COR-L47 (cell line): Measurements from ENCODE around the gene CD82.
"Not testable (repeated sequence)": the region's sequence is repeated elsewhere in the genome, so short reads cannot be mapped to it uniquely, and the experiment has no call there.

ENCODE experiments used
- DNase-seq: peaks from one replicate; lab custom pipeline; 2025; lab: John Stamatoyannopoulos, UW

CD82 gene

DNA sequence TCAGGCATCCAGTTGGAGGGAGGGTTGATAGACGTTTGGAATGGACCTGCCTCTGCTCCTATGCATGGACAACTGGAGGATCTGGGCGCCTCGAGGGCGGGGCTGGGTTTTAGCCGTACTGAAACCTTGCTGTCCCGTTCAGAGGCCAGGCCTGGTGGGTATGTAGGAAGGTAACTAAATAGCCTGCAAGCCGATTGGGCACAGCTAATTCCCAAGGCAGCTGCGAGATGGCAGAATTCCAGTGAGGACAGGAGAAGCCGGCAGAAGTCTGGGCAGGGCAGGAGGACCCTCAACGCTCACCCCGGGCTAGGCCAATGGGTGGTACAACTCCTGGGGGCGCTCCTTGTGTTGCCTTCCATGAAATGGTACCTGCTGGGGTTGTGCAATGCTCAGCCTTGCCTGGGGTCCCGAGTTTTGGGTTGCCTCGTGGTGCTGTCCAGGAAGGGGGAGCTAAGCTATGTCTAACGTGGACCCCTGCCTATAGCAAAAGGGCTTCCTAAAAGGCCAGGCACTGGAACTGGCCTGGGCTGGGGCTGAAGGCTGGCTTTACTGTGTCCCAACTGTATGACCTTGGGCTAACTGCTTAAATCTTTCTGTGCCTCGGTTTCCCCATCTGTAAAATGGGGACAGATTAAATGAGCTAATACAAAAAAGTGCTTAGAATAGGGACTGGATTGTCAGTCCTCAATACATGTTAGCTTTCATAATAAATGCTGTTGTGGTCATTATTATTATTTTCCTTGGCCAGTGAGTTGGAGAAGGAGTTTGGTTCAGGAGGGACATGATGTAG lies 30.1 kb upstream of the CD82 start:
- DNase-seq, result no peak

DNA sequence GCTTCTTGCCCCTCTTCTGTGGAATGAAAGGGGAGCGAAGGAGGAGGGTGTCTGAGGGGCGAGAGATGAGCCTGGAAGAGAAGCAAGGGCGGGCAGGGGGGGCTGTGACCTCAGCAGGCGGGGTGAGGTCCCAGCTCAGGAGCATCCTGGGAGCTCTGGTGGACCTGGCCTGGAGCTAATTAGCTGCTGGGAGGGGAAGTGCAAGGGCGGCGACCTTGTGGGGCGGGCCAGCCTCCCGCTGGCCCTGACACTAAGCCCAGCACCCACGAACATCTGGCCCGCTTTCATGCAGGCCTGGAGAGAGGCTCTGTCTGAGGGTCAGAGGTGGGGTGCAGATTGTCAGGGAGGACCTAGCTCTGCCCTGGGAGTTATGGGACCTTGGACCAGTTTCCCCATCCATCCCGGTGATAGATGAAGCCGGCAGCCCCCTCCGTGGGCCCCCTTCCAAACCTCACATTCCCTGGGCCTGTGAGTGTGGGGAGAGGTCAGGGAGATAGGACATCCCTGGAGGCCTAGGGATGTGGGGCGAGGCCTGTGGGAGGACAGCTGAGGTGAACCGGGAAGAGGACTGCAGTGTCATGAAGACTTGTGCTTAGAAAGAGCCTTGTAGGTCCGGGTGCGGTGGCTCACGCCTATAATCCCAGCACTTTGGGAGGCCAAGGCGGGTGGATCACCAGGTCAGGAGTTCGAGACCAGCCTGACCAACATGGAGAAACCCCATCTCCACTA lies 28.5 kb upstream of the CD82 start:
- no peak for DNase-seq

DNA sequence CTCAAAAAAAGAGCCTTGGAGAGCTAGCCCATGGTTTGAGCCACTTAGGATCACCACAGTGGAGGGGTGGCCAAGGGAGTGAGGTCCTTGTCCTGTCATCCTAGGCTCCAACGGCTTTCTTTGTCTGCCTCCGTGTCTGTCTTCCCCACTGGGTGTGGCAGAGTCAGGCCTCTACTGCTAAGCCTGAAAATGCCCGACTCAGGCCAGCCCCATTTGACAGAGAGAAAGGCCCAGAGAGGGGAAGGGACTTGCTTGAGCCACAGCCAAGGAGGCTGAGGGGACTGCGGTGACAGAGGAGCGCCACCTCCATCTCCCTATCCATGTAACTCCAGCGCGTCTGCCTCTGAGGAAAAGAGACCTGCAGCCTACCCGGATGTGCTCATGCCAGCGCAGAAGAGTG lies 27.8 kb upstream of the CD82 start:
- no peak for DNase-seq

DNA sequence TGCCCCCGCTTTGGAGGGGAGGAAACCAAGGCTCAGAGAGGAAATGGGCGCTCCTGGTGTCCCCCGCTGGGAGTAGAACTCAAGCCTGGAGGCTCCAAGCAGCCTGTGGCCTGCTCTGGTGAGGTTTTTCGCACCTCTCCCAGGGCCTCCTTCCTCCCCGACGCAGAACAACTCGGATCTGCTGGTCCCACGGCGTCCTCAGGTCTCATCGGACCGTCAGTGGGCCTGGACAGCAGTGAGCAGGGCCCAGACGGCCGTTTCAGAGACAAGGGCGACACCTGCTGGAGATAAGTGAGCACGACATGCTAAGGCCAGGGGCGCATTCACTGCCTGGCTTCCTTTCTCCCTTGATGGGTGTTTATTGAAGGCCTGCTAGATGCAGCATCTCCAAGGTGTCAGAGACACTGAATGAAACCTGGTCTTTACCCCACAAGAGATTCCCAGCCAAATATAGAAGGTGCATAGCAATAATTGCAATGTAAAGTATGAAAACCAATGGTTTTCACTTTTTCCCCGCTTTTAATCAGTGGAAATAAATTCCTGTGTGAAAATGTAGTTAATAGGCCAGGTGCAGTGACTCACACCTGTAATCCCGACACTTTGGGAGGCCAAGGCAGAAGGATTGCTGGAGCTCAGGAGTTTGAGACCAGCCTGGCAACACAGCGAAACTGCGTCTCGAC lies 26.9 kb upstream of the CD82 start:
- DNase-seq, result peak; percentile 57

DNA sequence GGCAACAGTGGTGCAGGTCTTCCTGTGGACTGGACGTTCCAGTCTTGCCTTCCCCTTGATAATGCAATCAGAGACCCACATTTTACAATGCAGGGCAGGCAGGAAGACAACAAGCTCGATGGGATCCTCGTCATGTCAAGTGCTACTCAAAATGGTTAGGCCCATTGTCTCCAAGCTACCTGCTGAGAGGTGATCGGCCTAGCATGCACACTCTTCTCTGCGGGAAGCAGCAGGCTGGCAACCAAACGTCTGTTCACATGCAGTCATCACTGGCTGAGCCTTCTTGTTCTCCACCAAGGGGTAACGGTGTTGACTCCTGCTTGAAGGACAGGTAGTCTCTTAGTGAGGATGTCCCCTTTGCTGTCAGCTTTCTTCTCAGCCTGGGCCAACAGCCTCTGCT lies 25.5 kb upstream of the CD82 start:
- DNase-seq, result peak; percentile 42

DNA sequence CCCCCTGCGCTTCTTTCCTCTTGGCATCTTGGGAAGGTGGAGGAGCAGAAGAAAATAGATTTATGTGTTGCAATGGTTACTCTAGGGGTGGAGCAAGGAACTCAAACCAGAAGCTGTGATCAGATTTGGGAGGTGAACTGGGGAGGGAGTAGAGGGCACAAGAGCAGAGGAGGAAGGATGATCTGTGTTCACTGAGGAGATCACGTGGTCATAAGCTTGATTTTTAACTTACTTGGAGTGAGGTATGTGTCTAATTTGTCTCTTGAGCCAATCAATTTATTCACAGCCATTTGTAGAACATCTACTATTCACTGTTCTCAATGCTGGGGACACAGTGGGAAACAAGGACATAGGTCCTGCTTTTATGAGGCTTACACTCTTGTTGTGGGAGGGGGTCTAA lies 24.8 kb upstream of the CD82 start:
- no peak for DNase-seq

DNA sequence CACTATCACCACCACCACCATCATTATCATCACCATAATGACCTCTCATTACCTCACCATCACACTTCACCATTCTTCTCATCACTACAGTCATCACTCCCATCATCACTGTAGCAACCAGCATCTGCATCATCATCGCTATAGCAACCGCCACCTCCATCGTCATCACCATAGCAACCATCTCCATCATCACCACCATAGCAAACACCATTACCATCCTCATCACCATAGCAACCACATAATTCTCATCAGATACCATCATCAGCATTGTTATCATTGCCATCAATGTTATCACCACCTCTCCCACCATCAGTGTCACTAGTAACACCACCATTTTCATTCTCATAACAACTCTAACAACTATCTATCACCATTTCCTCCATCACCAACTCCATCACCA lies 23.1 kb upstream of the CD82 start:
- peak; percentile 1 for DNase-seq

DNA sequence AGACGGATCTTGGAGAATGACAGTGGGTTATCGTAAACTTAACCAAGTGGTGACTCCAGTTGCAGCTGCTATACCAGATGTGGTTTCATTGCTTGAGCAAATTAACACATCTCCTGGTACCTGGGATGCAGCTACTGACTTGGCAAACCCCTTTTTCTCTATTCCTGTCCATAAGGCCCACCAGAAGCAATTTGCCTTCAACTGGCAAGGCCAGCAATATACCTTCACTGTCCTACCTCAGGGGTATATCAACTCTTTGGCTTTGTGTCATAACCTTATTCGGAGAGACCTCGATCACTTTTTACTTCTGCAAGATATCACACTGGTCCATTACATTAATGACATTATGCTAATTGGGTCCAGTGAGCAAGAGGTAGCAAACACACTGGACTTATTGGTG lies 18.5 kb upstream of the CD82 start:
- DNase-seq, result not testable (repeated sequence)

DNA sequence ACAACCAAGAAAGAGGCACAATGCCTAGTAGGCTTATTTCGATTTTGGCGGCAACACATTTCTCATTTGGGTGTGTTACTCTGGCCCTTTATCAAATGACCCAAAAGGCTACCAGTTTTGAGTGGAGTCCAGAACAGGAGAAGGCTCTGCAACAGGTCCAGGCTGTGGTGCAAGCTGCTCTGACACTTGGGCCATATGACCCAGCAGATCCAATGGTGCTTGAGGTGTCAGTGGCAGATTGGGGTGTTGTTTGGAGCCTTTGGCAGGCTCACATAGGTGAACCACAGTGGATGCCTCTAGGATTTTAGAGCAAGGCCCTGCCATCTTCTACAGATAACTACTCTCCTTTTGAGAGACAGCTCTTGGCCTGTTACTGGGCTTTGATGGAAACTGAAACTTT lies 17.9 kb upstream of the CD82 start:
- not testable (repeated sequence) for DNase-seq

DNA sequence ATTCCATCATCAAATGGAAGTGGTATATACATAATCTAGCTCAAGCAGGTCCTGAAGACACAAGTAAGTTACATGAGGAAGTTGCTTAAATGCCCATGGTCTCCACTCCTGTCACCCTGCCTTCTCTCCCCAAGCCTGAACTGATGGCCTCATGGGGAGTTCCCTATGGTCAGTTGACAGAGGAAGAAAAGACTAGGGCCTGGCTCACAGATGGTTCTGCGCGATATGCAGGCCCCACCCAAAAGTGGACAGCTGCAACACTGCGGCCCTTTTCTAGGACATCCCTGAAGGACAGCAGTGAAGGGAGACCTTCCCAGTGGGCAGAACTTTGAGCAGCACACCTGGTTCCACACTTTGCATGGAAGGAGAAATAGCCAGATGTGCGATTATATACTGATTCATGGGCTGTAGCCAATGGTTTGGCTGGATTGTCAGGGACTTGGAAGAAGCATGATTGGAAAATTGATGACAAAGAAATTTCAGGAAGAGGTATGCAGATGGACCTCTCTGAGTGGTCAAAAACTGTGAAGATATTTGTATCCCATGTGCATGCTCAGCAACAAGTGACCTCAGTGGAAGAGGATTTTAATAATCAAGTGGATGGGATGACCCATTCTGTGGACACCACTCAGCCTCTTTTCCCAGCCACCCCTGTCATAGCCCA lies 17.3 kb upstream of the CD82 start:
- DNase-seq, result no peak

DNA sequence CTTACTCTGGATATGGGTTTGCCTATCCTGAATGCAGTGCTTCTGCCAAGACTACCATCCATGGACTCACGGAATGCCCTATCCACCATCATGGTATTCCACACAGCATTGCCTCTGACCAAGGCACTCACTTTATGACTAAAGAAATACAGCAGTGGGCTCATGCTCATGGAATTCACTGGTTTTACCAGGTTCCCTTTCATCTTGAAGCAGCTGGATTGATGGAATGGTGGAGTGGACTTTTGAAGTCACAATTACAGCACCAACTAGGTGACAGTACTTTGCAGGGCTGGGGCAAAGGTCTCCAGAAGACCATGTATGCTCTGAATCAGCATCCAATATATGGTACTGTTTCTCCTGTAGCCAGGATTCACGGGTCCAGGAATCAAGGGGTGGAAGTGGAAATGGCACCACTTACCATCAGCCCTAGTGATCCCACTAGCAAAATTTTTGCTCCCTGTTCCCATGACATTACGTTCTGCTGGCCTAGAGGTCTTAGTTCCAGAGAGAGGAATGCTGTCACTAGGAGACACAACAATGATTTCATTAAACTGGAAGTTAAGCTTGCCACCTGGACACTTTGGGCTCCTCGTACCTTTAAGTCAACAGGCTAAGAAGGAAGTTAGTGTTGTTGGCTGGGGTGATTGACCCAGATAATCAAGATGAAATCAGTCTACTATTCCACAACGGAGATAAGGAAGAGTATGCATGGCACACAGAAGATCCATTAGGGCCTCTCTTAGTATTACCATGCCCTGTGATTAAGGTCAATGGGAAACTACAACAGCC lies 16.3 kb upstream of the CD82 start:
- not testable (repeated sequence) for DNase-seq

DNA sequence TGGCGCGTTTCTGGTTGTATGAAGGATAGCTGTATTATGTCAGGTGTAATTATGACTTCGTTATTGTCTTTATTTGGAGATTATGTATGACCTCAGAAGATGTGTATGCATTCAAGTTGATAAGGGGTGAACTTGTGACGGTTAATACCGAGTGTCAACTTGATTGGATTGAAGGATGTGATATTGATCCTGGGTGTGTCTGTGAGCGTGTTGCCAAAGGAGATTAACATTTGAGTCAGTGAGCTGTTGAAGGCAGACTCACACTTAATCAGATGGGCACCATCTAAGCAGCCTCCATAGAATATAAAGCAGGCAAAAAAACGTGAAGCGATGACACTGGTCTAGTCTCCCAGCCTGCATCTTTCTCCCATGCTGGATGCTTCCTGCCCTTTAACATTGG lies 15.3 kb upstream of the CD82 start:
- DNase-seq, result no peak

DNA sequence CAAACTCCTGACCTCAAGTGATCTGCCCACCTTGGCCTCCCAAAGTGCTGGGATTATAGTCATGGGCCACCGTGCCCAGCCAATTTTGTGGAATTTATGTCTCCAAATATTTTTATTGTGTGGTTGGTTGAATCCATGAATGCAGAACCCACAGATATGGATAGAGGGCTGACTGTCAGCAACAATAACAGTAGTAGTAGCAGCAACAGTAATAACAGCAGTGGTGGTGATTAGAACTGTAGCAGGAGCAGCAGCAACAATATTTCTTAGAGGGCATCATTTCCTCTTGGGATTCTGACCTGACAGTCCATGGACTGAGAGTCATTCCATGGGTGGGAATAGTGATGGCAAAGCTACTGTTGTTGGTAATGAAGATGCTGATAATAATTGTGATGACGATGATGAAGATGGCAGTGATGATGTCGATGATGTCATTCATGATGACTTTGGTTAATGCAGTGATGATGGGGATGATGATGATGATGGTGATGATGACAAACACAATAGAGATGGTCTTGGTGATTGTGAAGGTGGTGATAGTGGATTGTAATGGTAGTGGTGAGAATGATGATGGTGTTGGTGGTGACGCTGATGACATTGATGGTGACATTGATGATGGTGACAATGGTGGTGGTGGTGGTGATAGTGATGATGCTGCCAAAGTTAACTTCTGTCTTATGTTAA lies 13.9 kb upstream of the CD82 start:
- DNase-seq, result no peak

DNA sequence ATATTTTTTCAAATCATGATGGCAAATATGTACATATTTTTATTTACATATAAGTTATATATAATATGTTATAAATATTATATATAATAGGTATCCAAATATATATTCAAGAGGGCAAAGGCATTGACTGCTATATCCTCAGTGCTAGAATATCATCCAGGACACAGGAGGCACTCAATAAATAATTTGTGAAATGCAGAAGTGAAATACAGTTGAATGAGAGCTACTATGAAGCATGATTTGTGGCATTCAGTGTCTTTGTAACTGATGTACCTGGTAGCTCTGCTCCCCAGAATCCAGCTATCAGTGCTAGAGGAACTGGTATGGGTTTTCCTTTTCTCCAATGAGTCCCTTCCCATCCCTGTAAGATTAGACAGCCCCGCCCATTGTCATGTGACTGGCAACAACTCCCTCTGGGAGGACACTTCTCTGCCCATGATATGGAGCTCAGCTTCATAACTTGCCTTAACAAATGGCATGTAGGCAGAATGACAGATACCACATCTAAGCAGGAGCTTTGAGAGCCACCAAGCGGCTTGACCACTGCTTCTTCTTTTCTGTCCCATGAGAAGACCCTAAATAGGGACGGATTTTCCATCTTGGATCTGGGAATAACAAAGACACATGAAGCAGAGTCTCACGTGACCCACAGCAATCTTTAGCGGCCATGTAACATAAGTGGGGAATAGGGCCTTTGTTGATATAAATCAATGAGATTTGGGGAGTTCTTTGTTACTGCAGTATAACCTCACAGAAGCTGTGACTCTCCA lies 10.2 kb upstream of the CD82 start:
- DNase-seq, result no peak

DNA sequence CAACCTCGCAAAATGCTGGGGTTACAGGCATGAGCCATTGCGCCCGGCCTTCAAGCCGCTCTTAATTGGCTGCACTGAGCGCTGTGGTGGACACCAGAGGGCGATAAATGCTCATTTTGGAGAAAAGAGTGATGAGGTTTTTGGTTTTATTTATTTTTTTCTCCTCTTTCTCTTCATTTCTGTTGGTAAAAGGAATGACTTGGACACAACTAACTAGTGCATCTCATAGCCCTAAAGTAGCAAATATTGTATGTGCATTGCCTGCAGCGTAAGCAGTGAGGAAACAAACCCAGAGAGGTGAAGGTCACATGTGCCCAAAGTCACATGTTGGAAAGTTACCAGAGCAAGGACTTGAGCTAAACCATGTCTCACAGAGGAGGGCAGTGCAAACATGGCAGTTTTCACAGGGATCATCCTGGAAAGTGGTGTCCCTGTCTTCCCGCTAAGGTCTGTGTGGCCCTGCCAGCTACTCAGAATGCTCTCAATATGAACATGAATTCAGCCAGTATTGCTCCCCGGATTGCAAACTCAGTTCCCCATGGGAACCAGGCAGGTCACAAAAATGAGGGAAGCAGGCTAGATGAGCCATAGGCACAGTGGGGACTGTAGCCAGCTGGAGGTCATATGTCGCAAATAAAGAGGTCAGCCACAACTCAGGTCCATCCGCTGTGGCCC lies 8.6 kb upstream of the CD82 start:
- peak; percentile 25 for DNase-seq

DNA sequence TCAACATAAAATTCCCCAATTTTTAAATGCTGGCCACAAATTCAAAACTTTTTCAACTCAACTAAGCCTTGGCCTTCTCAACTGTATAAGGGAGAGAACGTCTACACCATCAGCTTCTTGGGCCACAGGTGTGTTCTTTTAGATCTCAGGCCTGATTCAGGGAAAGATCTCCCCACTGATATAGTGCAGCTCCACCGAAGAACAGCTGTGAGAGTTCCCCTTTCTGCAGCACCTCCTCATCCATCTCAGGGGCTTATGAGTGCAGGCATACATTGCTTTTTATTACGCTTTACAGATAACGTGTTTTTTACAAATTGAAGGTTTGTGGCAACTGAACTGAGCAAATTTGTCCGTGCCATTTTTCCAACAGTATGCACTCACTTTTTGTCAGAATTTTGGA lies 8.0 kb upstream of the CD82 start:
- no peak for DNase-seq

DNA sequence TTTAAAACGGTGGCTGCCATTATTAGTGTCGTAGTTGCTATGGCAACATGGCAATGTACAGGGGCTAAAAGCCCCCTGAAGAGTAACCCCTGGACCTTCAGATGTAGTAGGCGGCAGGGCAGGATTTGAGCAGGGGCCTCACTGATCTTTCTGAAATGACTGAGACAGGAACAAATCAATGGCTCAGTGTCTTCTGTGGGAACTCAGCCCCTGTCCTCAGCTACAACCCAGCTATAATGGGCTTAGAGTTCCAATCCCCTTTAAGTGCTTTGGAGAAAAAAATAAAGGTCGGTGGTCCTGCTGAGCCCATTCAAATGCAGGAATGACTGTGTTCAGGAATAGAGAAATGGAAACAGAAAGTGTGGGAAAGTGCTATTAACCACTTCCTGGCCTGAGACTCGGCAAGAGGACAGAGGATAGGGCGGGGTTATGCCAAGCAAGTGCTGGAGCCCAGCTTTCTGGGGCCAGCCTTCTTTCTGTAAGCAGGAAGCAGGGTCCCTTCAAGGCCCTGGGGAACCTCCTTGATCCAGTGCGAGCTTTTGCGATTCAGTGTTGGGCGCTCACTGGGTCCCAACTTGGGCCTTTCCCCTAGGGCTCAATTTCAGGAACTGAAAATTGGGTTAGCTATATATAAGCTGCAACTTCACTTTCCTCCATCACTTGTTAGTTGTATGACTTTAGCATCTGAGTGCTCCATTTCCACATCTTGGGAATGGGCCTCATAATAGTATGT lies 6.1 kb upstream of the CD82 start:
- DNase-seq, result no peak

DNA sequence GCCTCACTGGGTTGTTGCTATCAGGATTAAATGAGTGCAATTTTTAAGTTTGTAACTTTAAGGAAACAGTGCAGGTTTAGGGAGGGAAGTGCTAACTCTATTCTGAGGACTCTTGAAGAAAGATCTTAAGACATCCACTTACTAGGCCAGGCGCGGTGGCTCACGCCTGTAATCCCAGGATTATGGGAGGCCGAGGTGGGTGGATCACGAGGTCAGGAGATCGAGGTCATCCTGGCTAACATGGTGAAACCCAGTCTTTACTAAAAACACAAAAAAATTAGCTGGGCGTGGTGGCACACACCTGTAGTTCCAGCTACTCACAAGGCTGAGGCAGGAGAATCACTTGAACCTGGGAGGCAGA lies 5.5 kb upstream of the CD82 start:
- DNase-seq, result not testable (repeated sequence)

DNA sequence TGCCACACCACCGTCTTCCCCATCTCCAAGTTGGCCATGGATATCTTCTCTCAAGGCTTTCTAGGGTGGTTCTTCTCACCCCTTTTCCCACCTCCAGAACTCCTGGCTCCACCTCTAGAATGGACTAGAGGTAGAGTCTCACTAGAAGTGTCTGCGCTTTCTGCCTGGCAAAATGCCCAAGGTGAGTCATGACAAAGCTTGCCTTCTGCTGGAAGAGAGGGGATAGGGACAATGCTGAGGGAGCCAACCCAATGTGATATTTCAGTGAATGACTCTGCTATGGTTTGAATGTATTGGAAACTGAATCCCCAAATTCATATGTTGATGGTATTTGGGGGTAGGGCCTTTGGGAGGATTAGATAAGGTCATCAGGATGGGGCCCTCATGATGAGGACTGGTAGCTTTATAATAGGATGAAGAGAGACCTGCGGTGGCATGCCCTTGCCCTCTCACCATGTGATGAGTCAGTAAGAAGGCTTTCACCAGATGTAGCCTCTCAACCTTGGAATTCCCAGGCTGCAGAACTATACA lies 4.1 kb upstream of the CD82 start:
- DNase-seq, result peak; percentile 1
